Measurements from ENCODE around the gene AMBP.

AMBP gene

GRCh38 chr9:114031037-114031630 lies 47.0 kb downstream of the AMBP start:
- DNase-seq (ENCODE audit: low spot score): no peak

- no peak for DNase-seq (ENCODE audit: low spot score)
These were observed 47.7 kb downstream of the AMBP start for GRCh38 chr9:114030364-114030763.

GRCh38 chr9:114029311-114030170 lies 48.6 kb downstream of the AMBP start:
- no peak for DNase-seq (ENCODE audit: low spot score)

GRCh38 chr9:114028646-114029045 lies 49.5 kb downstream of the AMBP start:
- no peak for DNase-seq (ENCODE audit: low spot score)

GRCh38 chr9:114027863-114028465 lies 50.1 kb downstream of the AMBP start:
- DNase-seq (ENCODE audit: low spot score): no peak

- no peak for DNase-seq (ENCODE audit: low spot score)
These were observed 50.8 kb downstream of the AMBP start for GRCh38 chr9:114027159-114027862.

- DNase-seq (ENCODE audit: low spot score): no peak
These were observed 51.8 kb downstream of the AMBP start for GRCh38 chr9:114026335-114026734.

- no peak for DNase-seq (ENCODE audit: low spot score)
These were observed 52.3 kb downstream of the AMBP start for GRCh38 chr9:114025760-114026159.

- DNase-seq (ENCODE audit: low spot score): no peak
These were observed 52.8 kb downstream of the AMBP start for GRCh38 chr9:114025196-114025753.

GRCh38 chr9:114023961-114024360 lies 54.1 kb downstream of the AMBP start:
- DNase-seq (ENCODE audit: low spot score): no peak

GRCh38 chr9:114021578-114021977 lies 56.5 kb downstream of the AMBP start:
- DNase-seq (ENCODE audit: low spot score): no peak

- no peak for DNase-seq (ENCODE audit: low spot score)
These were observed 60.1 kb downstream of the AMBP start for GRCh38 chr9:114017741-114018715.

GRCh38 chr9:114016629-114017423 lies 61.3 kb downstream of the AMBP start:
- no peak for DNase-seq (ENCODE audit: low spot score)

GRCh38 chr9:114016101-114016500 lies 62.0 kb downstream of the AMBP start:
- DNase-seq (ENCODE audit: low spot score): no peak

- no peak for DNase-seq (ENCODE audit: low spot score)
These were observed 62.5 kb downstream of the AMBP start for GRCh38 chr9:114015607-114016006.

- DNase-seq (ENCODE audit: low spot score): no peak
These were observed 64.1 kb downstream of the AMBP start for GRCh38 chr9:114014044-114014443.

- no peak for DNase-seq (ENCODE audit: low spot score)
These were observed 66.0 kb downstream of the AMBP start for GRCh38 chr9:114012126-114012525.

- no peak for DNase-seq (ENCODE audit: low spot score)
These were observed 66.8 kb downstream of the AMBP start for GRCh38 chr9:114011313-114011712.
